H1 (cell line): ENCODE results near the gene DTL. TPM values are rescaled to one million over a fixed set of nuclear protein-coding genes. Genes with fewer than 3 reads are reported as not detected.

ENCODE experiments used
- CTCF ChIA-PET: fragments of 300-600 bp; sonication (Branson Sonifier 250); formaldehyde crosslinking; loops from one replicate; lab custom pipeline; 2021; ENCODE audit not compliant: partially characterized antibody; lab: Charles Lee
- POLR2A ChIA-PET: fragments of 300-600 bp; sonication (Branson Sonifier 250); formaldehyde crosslinking; loops from one replicate; lab custom pipeline; 2021; ENCODE audit warnings: inconsistent platforms; ENCODE audit not compliant: partially characterized antibody; lab: Charles Lee
- DNase-seq, 2 experiments: peaks; one replicate each; pipeline versions ENCODE4 v3.0.0 to v3.0.0-alpha.2; 2010 to 2022; ENCODE audit warnings: low spot score in 2 of 2, low read depth in 1 of 2, mixed read lengths in 1 of 2
- FAIRE-seq: peaks from 2 replicates; lab custom pipeline; 2011; peaks lifted over from hg19 to GRCh38; lab: Jason Lieb, UNC
- H2AFZ ChIP-seq: 2 replicates; pipeline ENCODE4 v1.8.1; 2012; ENCODE audit warnings: low read length, inconsistent platforms
- H2AK5ac ChIP-seq: 2 replicates; pipeline ENCODE4 v1.6.1; 2013; ENCODE audit warnings: low read depth, low read length
- H2BK120ac ChIP-seq: replicated peaks from 2 replicates; pipeline ENCODE3; 2013; ENCODE audit warnings: low read depth, low read length, inconsistent platforms
- H2BK12ac ChIP-seq: 2 replicates; pipeline ENCODE4 v1.6.1; 2013; ENCODE audit warnings: low read depth, low read length
- H2BK15ac ChIP-seq: 2 replicates; pipeline ENCODE4 v1.6.1; 2013; ENCODE audit warnings: low read length
- H2BK20ac ChIP-seq: 2 replicates; pipeline ENCODE4 v1.6.1; 2013; ENCODE audit warnings: low read length
- H2BK5ac ChIP-seq: 2 replicates; pipeline ENCODE4 v1.6.1; 2013; ENCODE audit warnings: low read depth, low read length
- H3K14ac ChIP-seq: 2 replicates; pipeline ENCODE4 v1.6.1; 2013; ENCODE audit warnings: inconsistent platforms; ENCODE audit not compliant: insufficient read length
- H3K18ac ChIP-seq: 2 replicates; pipeline ENCODE4 v1.6.1; 2013; ENCODE audit warnings: low read length; ENCODE audit errors: extremely low read depth
- H3K23ac ChIP-seq: 2 replicates; pipeline ENCODE4 v1.6.1; 2013; ENCODE audit warnings: inconsistent platforms; ENCODE audit not compliant: insufficient read length
- H3K23me2 ChIP-seq: 2 replicates; pipeline ENCODE4 v1.6.1; 2013; ENCODE audit warnings: low read depth, low read length
- H3K27ac ChIP-seq: 2 replicates; pipeline ENCODE4 v1.6.1; 2011; ENCODE audit warnings: low read depth, low read length, inconsistent platforms
- H3K27me3 ChIP-seq, 4 experiments: replicated peaks in 1 of 4; 1 replicate in 1 of 4; 2 replicates in 3 of 4; pipeline versions ENCODE4 v1.6.1 to v1.8.1; 2011 to 2013; ENCODE audit warnings: low read length in 3 of 4, mild to moderate bottlenecking in 3 of 4, inconsistent platforms in 2 of 4, mixed read lengths in 2 of 4, moderate library complexity in 1 of 4; ENCODE audit not compliant: control insufficient read depth in 3 of 4, insufficient read depth in 3 of 4; ENCODE audit errors: extremely low read depth in 1 of 4
- H3K36me3 ChIP-seq, 4 experiments: 2 replicates each; pipeline versions ENCODE4 v1.6.1 to v1.8.1; 2011 to 2013; ENCODE audit warnings: mild to moderate bottlenecking in 4 of 4, low read length in 3 of 4, moderate library complexity in 2 of 4, control low read depth in 1 of 4, inconsistent platforms in 1 of 4; ENCODE audit not compliant: insufficient read depth in 4 of 4, control insufficient read depth in 2 of 4
- H3K4ac ChIP-seq: replicated peaks from 2 replicates; pipeline ENCODE3; 2013; ENCODE audit warnings: low read length, low read depth, mixed read lengths, inconsistent platforms; ENCODE audit not compliant: insufficient read length
- H3K4me1 ChIP-seq, 4 experiments: replicated peaks in 1 of 4; 1 replicate in 1 of 4; 2 replicates in 3 of 4; pipeline versions ENCODE4 v1.6.1 to v1.8.1; 2011 to 2013; ENCODE audit warnings: low read length in 3 of 4, inconsistent platforms in 2 of 4, mixed read lengths in 1 of 4; ENCODE audit not compliant: insufficient read depth in 4 of 4, control insufficient read depth in 3 of 4
- H3K4me2 ChIP-seq, 2 experiments: 2 replicates each; pipeline versions ENCODE4 v1.6.1 to v1.8.1; 2011 to 2013; ENCODE audit warnings: low read depth in 2 of 2, low read length in 2 of 2, control low read depth in 1 of 2, inconsistent platforms in 1 of 2, mild to moderate bottlenecking in 1 of 2; ENCODE audit not compliant: insufficient read depth in 1 of 2
- H3K4me3 ChIP-seq, 4 experiments: fragments of 200-600, 300-600 bp in 1 of 4; sonication (generic), shearing (Covaris generic), sonication (Bioruptor Twin) in 1 of 4; 2 replicates each; pipeline versions ENCODE4 v1.5.1 to v1.8.1; 2011 to 2016; ENCODE audit warnings: low read length in 4 of 4, low read depth in 3 of 4, control low read depth in 2 of 4, inconsistent platforms in 2 of 4, mild to moderate bottlenecking in 2 of 4, mixed read lengths in 1 of 4, moderate library complexity in 1 of 4; ENCODE audit not compliant: insufficient read depth in 2 of 4; ENCODE audit errors: extremely low read depth in 1 of 4
- H3K56ac ChIP-seq: replicated peaks from 2 replicates; pipeline ENCODE3; 2013; ENCODE audit warnings: low read depth, mild to moderate bottlenecking, mixed read lengths, low read length, inconsistent platforms; ENCODE audit not compliant: insufficient read length
- H3K79me1 ChIP-seq: 2 replicates; pipeline ENCODE4 v1.6.1; 2013; ENCODE audit warnings: low read depth, low read length, control low read depth
- H3K79me2 ChIP-seq, 2 experiments: 2 replicates each; pipeline versions ENCODE4 v1.6.1 to v1.8.1; 2012 to 2013; ENCODE audit warnings: low read length in 2 of 2, mild to moderate bottlenecking in 2 of 2, inconsistent platforms in 1 of 2; ENCODE audit not compliant: insufficient read depth in 2 of 2, control insufficient read depth in 1 of 2
- H3K9ac ChIP-seq, 4 experiments: replicated peaks in 1 of 4; 1 replicate in 1 of 4; 2 replicates in 3 of 4; pipeline versions ENCODE4 v1.6.1 to v1.8.1; 2011 to 2013; ENCODE audit warnings: low read depth in 3 of 4, low read length in 3 of 4, control low read depth in 2 of 4, mild to moderate bottlenecking in 2 of 4, moderate library complexity in 2 of 4, inconsistent platforms in 1 of 4; ENCODE audit errors: extremely low read depth in 1 of 4
- H3K9me3 ChIP-seq, 2 experiments: 2 replicates each; pipeline versions ENCODE4 v1.6.1 to v1.8.1; 2012 to 2013; ENCODE audit warnings: mild to moderate bottlenecking in 2 of 2, moderate library complexity in 2 of 2, control low read depth in 1 of 2, inconsistent platforms in 1 of 2, low read depth in 1 of 2, low read length in 1 of 2, mixed read lengths in 1 of 2; ENCODE audit not compliant: insufficient read depth in 2 of 2
- H4K20me1 ChIP-seq, 2 experiments: replicated peaks in 1 of 2; 2 replicates each; pipeline versions ENCODE3 to v1.8.1; 2011 to 2013; ENCODE audit warnings: inconsistent platforms in 2 of 2, low read length in 2 of 2, mild to moderate bottlenecking in 1 of 2; ENCODE audit not compliant: insufficient read depth in 2 of 2, control insufficient read depth in 1 of 2
- H4K5ac ChIP-seq: 2 replicates; pipeline ENCODE4 v1.6.1; 2013; ENCODE audit warnings: low read length, low read depth, mixed read lengths, inconsistent platforms; ENCODE audit not compliant: insufficient read length
- H4K8ac ChIP-seq: 2 replicates; pipeline ENCODE4 v1.8.0; 2013; ENCODE audit warnings: mild to moderate bottlenecking, moderate library complexity, low read length, inconsistent platforms; ENCODE audit not compliant: insufficient read depth; ENCODE audit errors: extremely low read depth
- H4K91ac ChIP-seq: replicated peaks from 2 replicates; pipeline ENCODE3; 2013; ENCODE audit warnings: low read length, mixed read lengths, inconsistent platforms; ENCODE audit not compliant: insufficient read length
- ATF2 ChIP-seq: IDR thresholded peaks from 2 replicates; pipeline ENCODE4 v1.6.1; 2012; ENCODE audit warnings: low read length, inconsistent platforms
- CBX5 ChIP-seq: fragments of 300-800, 300-1000 bp; sonication (generic); IDR thresholded peaks from 2 replicates; pipeline ENCODE4 v1.7.1; 2016; ENCODE audit warnings: antibody characterized with exemption, low read length, low read depth
- CHD2 ChIP-seq: IDR thresholded peaks from 2 replicates; pipeline ENCODE4 v1.6.1; 2012; ENCODE audit warnings: low read length, improper control_type of control experiment
- CTCF ChIP-seq, 3 experiments: IDR thresholded peaks; 1 replicate in 2 of 3; 2 replicates in 1 of 3; pipeline versions ENCODE4 v1.5.1 to v1.6.1; 2011; ENCODE audit warnings: low read length in 3 of 3, mild to moderate bottlenecking in 3 of 3, inconsistent platforms in 2 of 3, low read depth in 1 of 3, moderate library complexity in 1 of 3; ENCODE audit not compliant: insufficient read depth in 1 of 3; ENCODE audit errors: control extremely low read depth in 1 of 3
- KDM4A ChIP-seq: IDR thresholded peaks from one replicate; pipeline ENCODE4 v1.7.1; 2012; ENCODE audit warnings: low read depth, mild to moderate bottlenecking, moderate library complexity, low read length, inconsistent platforms; ENCODE audit not compliant: severe bottlenecking
- PHF8 ChIP-seq: fragments of 200-600 bp; sonication (generic); conservative IDR thresholded peaks from 2 replicates; pipeline ENCODE4 v1.7.1; 2012; ENCODE audit warnings: low read depth, mild to moderate bottlenecking, inconsistent platforms, low read length, moderate library complexity
- POLR2AphosphoS5 ChIP-seq: IDR thresholded peaks from 2 replicates; pipeline ENCODE4 v1.6.1; 2011; ENCODE audit warnings: low read depth, low read length
- RAD21 ChIP-seq, 2 experiments: IDR thresholded peaks in 1 of 2; conservative IDR thresholded peaks in 1 of 2; 2 replicates each; pipeline ENCODE4 v1.6.1; 2011; ENCODE audit warnings: low read depth in 2 of 2, low read length in 2 of 2, improper control_type of control experiment in 1 of 2, inconsistent platforms in 1 of 2, mild to moderate bottlenecking in 1 of 2, moderate library complexity in 1 of 2
- TAF7 ChIP-seq: optimal IDR thresholded peaks from 2 replicates; pipeline ENCODE3; 2011; ENCODE audit warnings: low read depth, mild to moderate bottlenecking, inconsistent platforms, low read length, moderate library complexity, borderline replicate concordance
- YY1 ChIP-seq: IDR thresholded peaks from 2 replicates; pipeline ENCODE4 v1.6.1; 2011; ENCODE audit warnings: low read depth, mild to moderate bottlenecking, low read length
- WGBS, 2 experiments: shearing (Covaris generic) in 1 of 2; methylation state at CpG; one replicate each; pipeline versions ENCODE4 v1.1.6 to v1.1.7; 2013 to 2015; ENCODE audit warnings: low lambda C conversion rate in 2 of 2, mixed read lengths in 2 of 2, inconsistent platforms in 1 of 2, low coverage in 1 of 2, missing lambda C conversion rate in 1 of 2; ENCODE audit not compliant: insufficient replicate concordance in 2 of 2, insufficient coverage in 1 of 2, insufficient read length in 1 of 2; ENCODE audit errors: extremely low coverage in 1 of 2, missing lambda C conversion rate in 1 of 2; 5-methylcytosine and 5-hydroxymethylcytosine counted together
- polyA plus RNA-seq, 7 experiments: library from polyadenylated mRNA; depleted of rRNA in 3 of 7; stranded (reverse) in 5 of 7; unstranded in 2 of 7; fragments of >200 nt in 5 of 7; fragments of 200-250 nt in 2 of 7; gene quantifications; 1 replicate in 5 of 7; 2 replicates in 1 of 7; 4 replicates in 1 of 7; pipeline versions ENCODE4 v1.2.1 to v1.2.3, GENCODE V29; 2011 to 2013; ENCODE audit warnings: missing spikeins in 2 of 7, mixed read lengths in 2 of 7
- total RNA-seq: library from RNA; stranded (reverse); fragmentation: NEBNext Ultra II Directional; extraction: Animal tissue kit (Norgen Biotek cat#: 25700); gene quantifications from 2 replicates; pipeline ENCODE4 v1.2.1, GENCODE V29; 2021

DTL gene
- total and polyA plus RNA-seq, 2 of the 8 experiments (the other 6 are each of a cell fraction or from before 2014, with no cell fraction given): 36.0 to 46.9 TPM

GRCh38 chr1:212074313-212074712 is 38.8 kb downstream of the DTL start:
- 93% methylated on average over 3 of the region's 3 CpGs; no CpG with 5 or more reads in 1 of the 2 experiments for WGBS, 2 experiments
- TF ChIP-seq KDM4A: no peak
- no peak for TF ChIP-seq TAF7
- no peak for TF ChIP-seq PHF8
- TF ChIP-seq POLR2AphosphoS5: no peak
- TF ChIP-seq ATF2: no peak
- no peak for TF ChIP-seq CBX5
- TF ChIP-seq YY1: no peak
- TF ChIP-seq CHD2: no peak
- no peak for TF ChIP-seq RAD21 (IDR thresholded peaks at IDR 0.05 in 1 of 2, conservative IDR thresholded peaks at IDR 0.05 in 1 of 2; ENCODE audit: low read depth in 2 of 2, low read length in 2 of 2)
- TF ChIP-seq CTCF (IDR thresholded peaks at IDR 0.05; ENCODE audit: control extremely low read depth in 1 of 3, insufficient read depth in 1 of 3, low read depth in 1 of 3, low read length in 3 of 3): no peak

More at GRCh38 chr1:212074313-212074712, 38.8 kb downstream of the DTL start:
- Histone ChIP-seq H3K79me2 (no peaks in the 10 kb centered on the region), H3K4ac (no peak overlapping the region), H4K91ac (no peak overlapping the region), H3K9me3 (no peaks in the 10 kb centered on the region), H3K27ac (no peak overlapping the region), H3K56ac (no peak overlapping the region), H4K5ac (no peak overlapping the region), H3K4me2 (no peak overlapping the region), H3K36me3 (peaks cover 12 to 73% (median 32%) of the 10 kb centered on the region in 4 experiments), H2AK5ac (no peak overlapping the region), H2BK5ac (no peak overlapping the region), H3K9ac (no peak overlapping the region), H3K18ac (no peak overlapping the region), H4K20me1 (no peaks in the 10 kb centered on the region), H3K4me3 (no peak overlapping the region), H2BK120ac (no peak overlapping the region), H3K14ac (no peak overlapping the region), H2BK20ac (no peak overlapping the region), H3K23me2 (no peaks in the 10 kb centered on the region), H2BK15ac (no peak overlapping the region), H2AFZ (no peak overlapping the region), H4K8ac (no peak overlapping the region), H2BK12ac (no peak overlapping the region), H3K79me1 (no peaks in the 10 kb centered on the region), H3K23ac (no peak overlapping the region), H3K27me3 (no peaks in the 10 kb centered on the region), H3K4me1 (no peaks in the 10 kb centered on the region)
- CTCF ChIA-PET: no interaction called here
- POLR2A ChIA-PET: no interaction called here
- no peak for DNase-seq
- no peak for FAIRE-seq
